ENCODE results near the gene GCKR.

The GCKR gene

DNA sequence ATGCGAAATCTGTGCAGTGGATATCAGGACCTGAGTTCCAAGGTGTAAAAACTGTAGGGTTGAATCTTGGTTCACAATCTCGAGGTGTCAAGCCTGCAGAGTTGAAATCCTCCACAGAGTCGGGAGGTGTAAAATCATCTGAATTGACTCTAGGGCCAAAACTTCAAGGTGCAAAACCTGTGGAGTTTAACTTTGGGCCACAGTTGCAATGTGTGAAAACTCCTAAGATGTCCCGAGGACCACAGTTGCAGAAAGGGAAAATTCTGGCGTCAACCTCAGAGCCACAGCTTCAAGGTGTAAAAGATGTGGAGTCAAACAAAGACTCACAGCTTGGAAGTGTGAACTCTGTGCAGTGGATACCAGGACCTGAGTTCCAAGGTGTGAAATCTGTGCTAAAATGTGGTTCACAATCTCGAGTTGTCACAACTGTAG is 76.4 kb downstream of the GCKR start:
- no peak for DNase-seq (ENCODE audit: low spot score)

All from kidney capillary endothelial cell (primary cell).